Medulla oblongata (tissue), 1 donor: ENCODE data around the gene MKNK1.
A peak's percentile ranks its signal among the peaks of the same experiment; 100 is the strongest.

Experiments
- DNase-seq: peaks from one replicate; pipeline ENCODE4 v3.0.0-alpha.2; 2015; ENCODE audit errors: extremely low spot score

MKNK1 gene

DNA sequence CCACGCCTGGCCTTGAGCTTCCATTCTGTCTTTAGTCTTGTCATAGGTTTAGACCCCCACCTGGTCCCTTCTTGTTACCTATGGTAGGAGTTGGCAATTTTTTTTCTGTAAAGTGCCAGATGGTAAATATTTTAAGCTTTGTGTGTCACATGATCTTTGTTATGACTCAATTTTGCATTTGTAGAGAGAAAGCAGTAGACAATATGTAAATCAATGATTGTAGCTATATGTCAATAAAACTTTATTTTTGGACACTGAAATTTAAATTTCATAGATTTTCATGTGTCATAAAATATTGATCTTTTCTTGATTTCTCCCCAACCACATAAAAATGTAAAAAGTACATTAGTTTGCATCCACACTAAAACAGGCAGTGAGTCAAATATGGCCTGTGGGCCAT is 8.0 kb downstream of the MKNK1 start:
- DNase-seq: no peak

DNA sequence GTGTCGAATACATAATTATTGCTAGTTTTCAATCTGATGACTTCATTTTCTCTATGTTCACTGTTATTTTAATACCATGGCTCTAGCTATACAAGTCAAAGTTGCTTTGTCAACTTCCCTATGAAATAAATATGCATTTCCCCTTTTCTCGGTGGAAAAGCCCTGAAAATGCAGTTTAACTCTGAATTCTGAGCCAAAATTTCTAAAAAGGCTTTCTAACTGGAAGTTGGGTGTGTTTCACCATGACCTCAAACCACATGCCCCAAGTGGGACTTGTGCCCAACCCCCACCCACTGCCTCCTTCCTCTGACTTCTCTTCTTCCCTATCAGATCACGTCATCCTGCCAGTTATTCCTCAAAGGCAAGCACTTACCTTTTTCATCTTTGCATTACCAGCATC is 8.9 kb downstream of the MKNK1 start:
- peak; percentile 81 for DNase-seq

DNA sequence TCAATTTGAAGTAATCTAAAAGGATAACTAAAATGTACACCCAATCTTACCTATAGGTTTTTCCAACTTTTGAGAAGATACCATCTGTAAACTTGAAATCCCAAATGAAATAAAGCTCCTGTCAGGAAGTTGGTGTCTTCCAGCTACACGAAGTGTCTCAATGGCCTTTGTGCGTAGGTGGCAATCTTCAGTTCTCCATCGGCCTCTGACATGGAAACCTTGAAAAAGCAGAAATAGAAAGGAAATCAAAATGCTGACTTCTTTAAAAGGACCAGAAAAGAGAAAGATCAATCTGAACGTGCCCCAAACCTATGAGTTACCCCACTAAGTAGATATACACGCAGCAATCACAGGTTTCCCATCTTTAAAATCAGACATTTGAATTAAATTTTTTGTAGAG is 10.0 kb downstream of the MKNK1 start:
- peak; percentile 68 for DNase-seq

DNA sequence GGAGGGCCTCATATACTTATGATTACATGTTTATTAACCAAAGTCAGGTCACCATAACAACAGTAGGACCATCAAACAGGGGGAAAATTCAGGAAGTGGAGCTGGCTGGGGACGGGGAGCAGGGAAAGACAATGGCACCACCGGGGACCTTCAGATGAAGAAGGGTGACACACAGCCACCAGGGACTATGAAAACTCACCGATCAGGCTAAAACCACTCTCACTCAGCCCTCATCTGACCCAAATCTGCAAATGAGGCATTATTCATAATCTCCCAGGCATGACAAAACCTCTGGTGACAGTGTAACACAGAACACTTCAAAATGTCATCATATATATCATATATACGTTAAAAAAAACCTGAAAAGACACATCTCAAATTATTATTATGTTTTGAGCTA is 11.2 kb downstream of the MKNK1 start:
- DNase-seq: no peak

DNA sequence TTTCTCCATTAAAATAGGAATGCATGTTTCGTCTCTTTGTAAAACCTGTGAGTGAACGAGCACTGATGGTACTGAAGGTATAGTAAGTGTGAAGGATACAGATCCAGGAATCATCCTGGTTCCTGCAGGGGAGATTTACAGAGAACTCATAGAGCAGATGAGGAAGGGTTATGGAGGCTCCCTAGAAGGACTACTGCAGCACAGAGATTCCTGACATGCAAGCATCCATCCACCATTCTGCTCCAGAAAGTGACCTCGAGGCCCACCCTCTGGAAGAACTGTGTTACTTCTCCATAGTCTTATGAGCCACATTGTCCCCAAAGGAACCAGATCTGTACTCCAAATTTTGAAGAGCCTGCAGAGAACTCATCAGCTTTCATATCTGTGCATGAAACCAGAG is 14.5 kb downstream of the MKNK1 start:
- DNase-seq: no peak

DNA sequence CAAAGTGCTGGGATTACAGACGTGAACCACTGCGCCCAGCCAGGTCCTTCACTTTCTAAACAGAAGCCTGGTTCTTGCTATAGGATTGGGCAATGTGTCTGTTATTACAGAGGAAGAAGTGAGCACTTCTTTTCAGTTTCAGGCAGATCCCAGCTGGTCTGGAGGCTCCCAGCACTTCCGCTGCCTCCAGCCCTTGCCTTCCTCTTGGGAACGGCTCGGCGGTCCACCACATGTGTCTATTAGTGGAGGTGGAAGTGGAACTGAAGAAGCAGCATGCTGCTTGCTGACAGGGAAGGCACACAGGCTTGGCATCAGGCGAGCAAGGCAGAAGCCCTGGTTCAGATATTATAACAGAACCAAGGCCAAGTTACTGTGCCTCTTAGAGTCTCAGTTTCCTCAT is 17.0 kb downstream of the MKNK1 start:
- peak; percentile 72 for DNase-seq

DNA sequence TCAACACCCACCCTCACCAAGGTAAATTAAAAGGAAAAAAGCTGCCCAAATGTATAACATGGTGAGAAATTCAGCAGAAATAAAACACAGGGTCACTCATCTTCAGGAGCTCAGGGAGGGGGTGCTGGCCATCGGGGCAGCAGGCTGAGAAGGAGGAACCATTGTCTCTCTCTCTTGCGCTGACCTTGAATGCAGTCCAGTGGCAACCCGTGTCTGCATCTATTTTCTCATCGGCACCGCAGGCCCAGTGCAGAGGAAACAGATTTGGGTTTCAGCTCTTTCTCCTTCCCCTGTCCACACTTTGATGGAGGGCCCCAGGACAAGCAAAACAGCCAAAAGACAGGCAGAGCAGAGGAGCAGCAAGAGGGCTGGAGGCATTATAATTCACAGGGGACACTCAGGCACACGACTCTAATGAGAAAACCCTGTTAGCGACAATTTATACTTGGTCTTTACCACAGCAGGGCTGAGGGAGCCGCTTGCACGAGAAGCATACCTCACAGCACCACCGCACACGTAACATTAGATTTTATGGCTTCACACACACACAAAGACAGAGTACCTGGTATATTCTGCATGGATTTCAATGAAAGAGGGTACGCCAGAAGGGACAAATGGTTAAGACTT is 18.6 kb downstream of the MKNK1 start:
- DNase-seq: peak; percentile 52

DNA sequence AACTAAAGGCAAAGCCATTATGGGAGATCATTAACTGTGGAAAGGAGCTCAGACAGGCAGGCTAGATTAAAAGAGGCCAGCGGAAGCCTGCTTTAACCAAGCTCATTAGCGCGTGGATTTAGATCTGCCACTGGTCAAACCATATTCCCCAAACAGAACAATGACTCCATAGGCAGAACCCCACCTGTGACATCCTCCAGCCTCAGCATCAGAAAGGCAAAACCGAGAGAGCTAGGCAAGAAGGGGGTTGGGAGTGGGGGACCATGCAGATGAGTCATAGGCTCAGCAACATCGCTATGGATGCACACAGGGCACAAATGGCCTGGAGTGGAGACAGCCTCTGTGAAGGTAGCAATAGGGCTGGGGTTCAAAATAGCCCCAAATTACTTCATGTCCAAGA is 20.6 kb downstream of the MKNK1 start:
- no peak for DNase-seq

DNA sequence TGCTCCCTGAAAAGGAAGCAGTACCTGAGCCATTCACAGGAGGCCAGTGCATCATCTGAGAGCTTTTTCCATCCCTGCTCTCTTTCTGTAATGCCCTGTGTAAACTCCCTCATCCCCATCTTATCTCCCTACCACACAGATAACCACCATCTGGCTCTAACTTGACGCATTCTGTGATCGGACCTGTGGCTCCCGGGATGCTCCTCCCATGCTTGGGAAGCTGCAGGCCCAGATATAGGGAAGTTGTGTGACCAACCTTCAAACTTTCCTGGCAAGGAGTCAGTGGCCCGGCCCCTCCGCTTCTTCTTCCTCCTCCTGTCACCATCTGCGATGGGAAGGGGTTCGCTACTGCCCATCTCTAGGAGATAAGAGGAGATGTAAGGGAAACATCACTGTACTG is 21.1 kb downstream of the MKNK1 start:
- DNase-seq: no peak

DNA sequence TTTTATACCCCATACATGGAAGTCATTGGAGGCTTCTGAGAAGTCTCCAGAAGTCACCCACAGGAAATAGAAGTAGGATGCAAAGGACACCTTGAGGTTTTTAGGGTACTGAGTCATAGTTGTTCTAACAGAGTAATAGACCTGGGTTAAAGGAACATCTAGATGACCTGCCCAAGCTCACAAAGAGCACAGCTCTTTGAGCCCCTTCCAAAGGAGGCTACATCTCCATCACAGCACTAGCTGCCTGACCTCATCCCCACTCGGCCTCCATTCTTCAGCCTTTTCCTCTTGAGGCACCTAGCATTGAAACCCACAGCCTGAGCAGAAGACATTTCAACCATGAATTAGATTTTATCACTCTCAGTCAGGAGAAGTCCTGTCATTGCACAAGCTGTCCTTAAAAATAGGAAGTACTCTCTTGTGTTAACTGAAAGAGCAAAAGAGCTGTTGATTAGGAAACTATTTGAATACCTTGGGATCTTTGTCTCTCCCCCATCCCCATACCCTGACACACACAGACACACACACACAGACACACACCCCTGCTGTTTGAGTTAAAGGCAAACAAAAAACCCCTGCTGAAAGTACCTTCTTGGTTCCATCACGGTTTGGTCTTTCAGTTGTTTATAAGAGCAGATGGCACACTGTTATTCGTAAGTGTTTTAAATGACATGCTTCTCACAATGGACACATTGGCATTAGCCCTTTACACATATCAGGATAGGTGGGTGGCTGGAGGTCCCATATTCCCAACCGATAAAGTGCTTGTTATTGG is 22.2 kb downstream of the MKNK1 start:
- DNase-seq: no peak

DNA sequence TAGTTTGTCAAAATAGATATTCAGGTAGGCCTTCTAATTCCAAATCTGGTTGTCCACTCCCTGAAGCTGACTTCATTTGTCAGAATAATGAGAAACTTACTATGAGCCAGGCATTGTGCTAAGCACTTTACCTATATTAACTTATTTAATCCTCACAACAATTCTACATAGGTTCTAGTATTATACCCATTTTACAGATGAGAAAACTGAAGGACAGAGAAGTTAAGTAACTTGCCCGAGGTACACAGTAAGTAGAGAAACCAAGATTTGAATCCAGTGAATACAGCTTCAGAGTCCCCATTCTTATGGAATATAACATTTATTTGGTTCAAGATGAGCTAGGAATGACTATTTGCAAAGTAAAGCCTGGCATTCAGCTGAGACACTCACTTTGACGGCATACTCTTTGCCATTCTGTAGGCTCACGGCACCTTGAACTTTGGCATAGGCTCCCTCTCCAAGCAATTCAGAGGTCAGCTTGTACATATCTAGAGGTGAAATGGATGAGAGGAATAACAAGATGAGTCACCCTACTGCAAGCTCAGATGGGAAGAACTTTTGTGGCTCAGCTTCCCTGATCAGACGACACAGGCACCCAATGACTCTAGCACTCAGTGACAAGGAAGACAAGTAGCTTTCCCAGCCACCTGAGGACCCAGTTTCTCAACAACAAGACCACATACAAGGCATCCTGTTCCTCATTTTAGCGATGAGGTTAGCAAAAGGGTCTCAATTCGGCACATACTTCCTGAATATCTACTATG is 23.7 kb downstream of the MKNK1 start:
- no peak for DNase-seq

DNA sequence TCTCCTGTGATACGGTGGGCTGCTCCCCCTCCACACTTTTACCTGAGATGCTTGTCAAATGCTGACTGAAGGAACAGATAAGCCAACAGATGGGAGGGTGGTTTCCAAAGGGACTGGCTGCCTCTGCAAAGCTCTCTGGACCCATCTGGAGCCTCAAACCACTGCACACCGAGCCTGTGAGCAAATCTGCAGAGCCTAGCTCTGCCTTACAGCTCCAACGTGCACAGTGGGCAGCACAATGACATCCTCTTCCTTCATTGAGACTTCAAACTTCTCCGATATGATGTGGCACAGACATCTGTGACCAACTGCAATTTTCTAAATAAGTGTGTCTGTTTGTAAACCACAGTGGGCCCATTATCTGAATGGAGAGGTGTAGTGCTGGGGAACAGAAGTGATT is 26.4 kb downstream of the MKNK1 start:
- no peak for DNase-seq

DNA sequence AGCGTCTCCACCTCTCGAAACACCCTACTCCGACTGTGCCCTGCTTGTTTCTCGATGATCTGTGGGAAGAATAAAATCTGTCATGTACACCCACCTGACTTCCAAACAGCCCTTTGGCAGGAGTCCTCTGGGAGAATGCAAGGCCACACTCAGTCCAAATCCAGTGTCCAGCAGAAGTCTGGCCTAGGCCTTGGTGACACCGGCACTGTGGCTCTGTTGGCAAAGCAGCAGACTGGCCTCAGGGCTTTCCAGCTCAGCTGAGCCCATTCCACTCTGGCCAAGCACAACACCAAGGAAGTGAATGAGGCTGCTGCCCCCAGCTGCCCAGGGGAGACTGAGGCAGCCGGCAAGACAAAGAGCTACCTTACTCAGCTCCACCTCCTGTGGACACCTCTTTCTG is 27.5 kb downstream of the MKNK1 start:
- peak; percentile 46 for DNase-seq

DNA sequence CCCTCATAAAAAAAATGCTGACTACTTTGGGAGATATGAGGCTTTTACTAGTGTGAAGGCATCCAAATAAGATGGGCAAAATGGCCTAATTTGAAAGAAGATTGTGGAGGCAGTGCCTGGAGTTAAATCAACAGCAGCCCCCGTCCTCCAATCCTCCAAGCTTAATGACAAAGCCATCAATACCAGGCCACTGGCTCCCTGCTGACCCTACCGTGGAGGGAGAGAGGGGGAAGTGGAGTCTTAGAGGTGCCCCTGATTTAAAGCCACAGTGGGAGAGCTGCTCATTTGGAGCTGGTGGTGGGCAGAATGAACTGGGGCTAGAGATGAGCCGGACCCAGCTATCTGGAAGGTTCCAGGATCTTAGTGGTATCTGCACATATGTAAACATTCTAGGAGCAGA is 28.3 kb downstream of the MKNK1 start:
- DNase-seq: no peak

DNA sequence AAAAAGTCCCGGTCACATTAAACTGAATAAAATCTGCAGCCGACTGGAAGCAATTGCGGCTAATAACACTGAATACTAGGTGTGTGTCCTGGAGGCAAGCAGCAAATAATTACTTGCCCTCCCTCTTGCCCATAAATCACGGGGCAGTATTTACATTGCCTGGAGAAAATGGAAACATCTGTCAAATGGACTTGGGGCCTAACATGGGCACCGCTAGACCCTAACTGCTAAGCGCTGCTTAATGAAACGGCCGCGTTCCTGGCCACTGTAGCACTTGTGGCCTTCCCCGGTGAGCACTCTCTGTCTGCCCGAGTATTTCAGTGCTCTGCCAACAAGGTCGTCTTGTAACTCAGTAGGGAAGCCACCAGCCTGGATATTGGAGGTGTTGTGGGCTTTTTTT is 28.8 kb downstream of the MKNK1 start:
- DNase-seq: no peak

DNA sequence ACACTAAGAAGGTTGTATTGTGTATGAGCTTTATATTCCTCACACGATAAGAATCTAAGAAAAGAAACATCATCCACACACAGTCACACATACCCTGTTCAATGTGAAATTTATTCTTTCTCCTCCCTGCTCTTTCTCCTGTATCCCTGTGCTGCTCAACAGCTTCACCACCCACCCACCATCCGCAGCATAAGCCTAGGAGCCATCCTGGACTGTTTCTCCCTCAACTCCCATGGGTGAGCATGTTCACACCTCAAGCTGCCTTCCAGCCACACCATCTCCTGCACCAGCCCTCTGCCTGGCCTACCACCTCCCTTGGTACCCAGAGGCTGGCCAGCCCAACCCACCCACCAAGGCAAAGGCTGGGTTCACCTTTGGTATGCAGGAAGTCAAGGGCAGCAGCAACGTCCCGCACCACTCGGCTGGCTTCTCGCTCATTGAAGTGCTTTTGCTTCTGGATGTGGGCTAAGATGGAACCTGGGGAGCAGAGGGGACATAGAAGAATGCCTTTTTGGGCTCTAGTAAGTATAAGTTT is 32.3 kb downstream of the MKNK1 start:
- DNase-seq: no peak

DNA sequence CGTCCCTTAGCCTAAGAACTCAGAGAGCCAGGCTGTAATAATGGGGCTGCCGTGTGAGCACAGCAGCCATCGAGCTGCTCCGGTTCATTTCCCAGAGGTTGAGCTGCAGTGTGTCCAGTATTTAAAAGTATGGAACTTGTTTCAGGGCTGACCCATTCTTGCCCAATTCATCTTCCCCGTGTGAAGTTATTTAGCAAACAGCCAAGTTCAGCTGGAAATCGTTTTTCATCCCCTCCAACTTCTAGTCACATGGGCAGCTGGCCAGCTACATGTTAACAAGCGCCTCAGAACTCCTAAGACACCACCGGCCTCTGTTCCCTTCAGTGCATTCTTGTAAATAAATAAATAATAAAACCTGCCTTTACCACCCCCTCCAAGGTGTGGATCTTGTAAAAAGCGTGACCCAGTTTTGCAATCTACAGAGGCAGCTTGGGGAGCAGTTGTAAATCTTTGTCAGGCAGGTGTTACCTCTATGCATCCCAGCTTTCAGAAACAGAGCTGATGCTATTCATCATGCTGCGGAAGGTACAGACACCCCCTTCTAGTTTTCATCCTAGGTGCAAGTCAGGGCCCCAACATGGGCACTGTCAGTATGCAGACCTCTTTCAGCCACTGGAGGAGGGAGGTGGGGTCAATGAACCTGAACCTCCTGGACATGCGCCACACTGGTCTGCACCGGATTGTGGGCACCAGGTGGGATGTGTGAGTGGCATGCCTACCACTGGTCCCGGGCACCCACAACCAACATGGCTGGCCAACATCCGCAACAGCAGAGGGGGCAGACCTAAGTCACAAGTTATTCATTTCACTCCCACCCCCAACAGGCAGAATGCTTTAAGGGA is 34.0 kb downstream of the MKNK1 start:
- no peak for DNase-seq

DNA sequence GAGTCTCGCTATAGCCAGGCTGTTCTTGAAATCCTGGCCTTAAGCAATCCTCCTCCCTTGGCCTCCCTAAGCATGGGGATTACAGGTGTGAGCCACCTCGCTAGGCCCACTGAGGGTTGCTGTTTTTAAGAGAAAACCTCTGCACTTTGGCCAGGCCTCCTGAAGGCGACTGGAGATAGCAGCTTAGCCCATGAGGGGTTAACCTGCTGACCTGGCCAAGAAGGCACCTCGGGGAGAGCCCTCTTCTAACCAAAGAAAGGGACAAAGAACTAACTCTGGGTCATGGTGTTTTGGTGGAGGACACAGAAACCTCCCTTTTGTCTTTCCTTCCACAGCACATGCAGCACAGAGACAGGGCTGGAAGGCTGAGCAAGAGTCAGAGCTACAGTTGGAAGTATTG is 35.0 kb downstream of the MKNK1 start:
- no peak for DNase-seq

DNA sequence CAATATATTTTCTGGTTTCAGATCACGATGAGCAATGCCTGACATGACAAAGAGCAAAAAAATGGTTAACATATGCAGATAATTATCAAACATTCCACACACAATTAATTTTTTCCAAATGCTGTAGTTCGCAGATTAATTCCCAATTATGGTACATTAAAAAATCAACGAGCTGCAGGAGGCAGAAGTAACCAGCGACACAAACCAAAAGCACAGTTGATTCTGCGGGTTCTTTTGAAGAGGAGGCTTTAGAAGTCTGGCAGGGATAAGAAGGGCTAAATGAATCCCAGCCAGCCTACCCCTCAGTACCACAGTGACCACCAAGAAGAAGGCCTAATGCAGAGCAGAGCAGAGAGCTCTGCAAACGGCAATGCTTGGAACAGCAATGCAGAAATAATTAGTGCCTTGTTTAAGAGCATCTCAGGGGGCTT is 35.6 kb downstream of the MKNK1 start:
- no peak for DNase-seq

DNA sequence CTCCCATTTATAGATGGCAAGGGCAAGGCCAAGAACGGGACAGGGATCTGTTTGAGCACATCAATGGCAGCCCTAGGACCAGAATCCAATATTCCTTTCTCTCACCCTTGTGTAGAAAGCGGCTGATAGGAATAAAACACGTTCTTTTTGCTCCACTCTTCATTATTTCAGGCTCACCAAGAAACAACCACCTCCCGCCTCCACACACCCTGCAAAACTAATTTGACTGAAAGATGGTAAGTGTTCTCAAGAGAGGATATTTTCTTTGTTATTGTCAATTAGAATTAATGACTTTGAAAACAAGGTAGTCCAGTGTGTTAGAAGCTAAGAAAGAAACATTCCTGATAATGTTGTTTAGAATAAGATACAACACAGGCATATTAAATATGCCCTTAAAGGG is 40.7 kb downstream of the MKNK1 start:
- no peak for DNase-seq

DNA sequence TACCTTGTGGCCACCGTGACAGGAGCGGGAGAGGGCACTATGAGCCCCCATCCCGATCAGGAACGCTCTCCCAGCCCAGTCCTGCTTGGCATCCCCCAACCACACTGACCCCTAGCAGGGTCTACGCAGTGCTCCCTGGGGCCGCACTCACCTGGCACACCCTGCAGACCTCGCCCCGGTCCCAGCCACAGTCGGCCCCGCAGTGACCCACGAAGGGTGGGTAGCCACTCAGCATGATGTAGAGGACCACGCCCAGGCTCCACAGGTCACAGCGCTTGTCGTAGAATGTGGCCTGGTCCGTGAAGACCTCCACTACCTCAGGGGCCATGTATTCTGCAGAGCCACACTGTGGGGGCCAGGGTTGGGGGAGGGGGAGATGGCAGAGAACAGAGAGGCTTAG is 41.6 kb downstream of the MKNK1 start:
- DNase-seq: no peak

DNA sequence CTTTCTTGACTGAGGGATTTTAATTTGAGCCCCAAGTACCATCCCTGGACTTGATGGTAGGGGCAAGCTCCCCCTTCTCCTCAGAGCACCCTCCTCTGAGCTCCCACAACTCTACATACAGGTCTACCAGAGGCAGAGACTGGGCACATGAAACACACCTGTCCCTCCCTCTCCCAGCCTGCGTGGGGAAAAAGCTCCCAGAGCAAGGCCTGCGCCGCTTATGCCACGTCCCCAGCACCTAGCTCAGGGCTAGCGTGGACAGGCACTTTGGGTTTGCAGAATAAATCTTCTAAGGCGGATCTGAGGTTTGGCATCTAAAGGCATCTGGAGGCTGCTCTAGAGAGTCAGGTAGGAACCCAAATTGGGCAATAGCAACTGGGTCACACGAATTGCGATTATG is 45.1 kb downstream of the MKNK1 start:
- DNase-seq: no peak
